Measurements from ENCODE around the gene PSAPL1. TPM values are rescaled to one million over a fixed set of nuclear protein-coding genes. Genes with fewer than 3 reads are reported as not detected.

The PSAPL1 gene
- total RNA-seq, result 0.14 TPM in 2 replicates

GRCh38 chr4:7434766-7435150 is at the start of gene PSAPL1:
TSS of gene PSAPL1 (minus strand) at chr4:7434930. CDS start at chr4:7434879, 51 bp downstream.

Other genes with a start within 250 kb of the PSAPL1 start
- 0.93 and 2.3 TPM in 2 replicates for gene SORCS2, start 242.4 kb downstream of the PSAPL1 start, total RNA-seq

Measured in airway epithelial cell (primary cell).